Duodenal mucosa (tissue), 2 donors: ENCODE results near the gene ZFTA.
"Not testable (repeated sequence)": the region's sequence is repeated elsewhere in the genome, so short reads cannot be mapped to it uniquely, and the experiment has no call there.

Experiments used
- H3K27ac ChIP-seq: one replicate; pipeline ENCODE4 v1.7.0; 2013; ENCODE audit warnings: low read depth, low read length
- H3K27me3 ChIP-seq, 2 donors: one replicate each; pipeline ENCODE4 v1.7.0; 2013; ENCODE audit warnings: low read length in 2 of 2, control low read depth in 1 of 2; ENCODE audit not compliant: insufficient read depth in 2 of 2, control insufficient read depth in 1 of 2
- H3K36me3 ChIP-seq, 2 donors: one replicate each; pipeline ENCODE4 v1.7.0; 2013; ENCODE audit warnings: low read length in 2 of 2, control low read depth in 1 of 2; ENCODE audit not compliant: insufficient read depth in 2 of 2, control insufficient read depth in 1 of 2
- H3K4me1 ChIP-seq, 2 donors: one replicate each; pipeline ENCODE4 v1.7.0; 2013; ENCODE audit warnings: low read length in 2 of 2, control low read depth in 1 of 2; ENCODE audit not compliant: insufficient read depth in 2 of 2, control insufficient read depth in 1 of 2
- H3K4me3 ChIP-seq, 2 donors: one replicate each; pipeline ENCODE4 v1.7.0; 2013; ENCODE audit warnings: low read length in 2 of 2, low read depth in 1 of 2
- H3K9ac ChIP-seq, 2 donors: one replicate each; pipeline ENCODE4 v1.7.0; 2013; ENCODE audit warnings: low read length in 2 of 2, low read depth in 1 of 2
- H3K9me3 ChIP-seq, 2 donors: one replicate each; pipeline ENCODE4 v1.7.0; 2013; ENCODE audit warnings: low read length in 2 of 2, control low read depth in 1 of 2; ENCODE audit not compliant: control insufficient read depth in 1 of 2

Gene ZFTA

GRCh38 chr11:63779039-63779438, 10.5 kb upstream of the ZFTA start:
- H3K27ac ChIP-seq: no peak overlapping the region
- H3K9me3 ChIP-seq: no peaks in the 10 kb centered on the region
- no peaks in the 10 kb centered on the region for H3K4me1 ChIP-seq
- no peak overlapping the region for H3K4me3 ChIP-seq
- H3K36me3 ChIP-seq: no peaks in the 10 kb centered on the region
- no peaks in the 10 kb centered on the region for H3K27me3 ChIP-seq
- H3K9ac ChIP-seq: no peak overlapping the region

GRCh38 chr11:63775191-63775590, 6.6 kb upstream of the ZFTA start:
- no peaks in the 10 kb centered on the region for H3K36me3 ChIP-seq
- no peak overlapping the region for H3K4me3 ChIP-seq
- no peak overlapping the region for H3K27ac ChIP-seq
- peaks cover 0 to 1% of the 10 kb centered on the region in 2 donors for H3K4me1 ChIP-seq
- no peak overlapping the region for H3K9ac ChIP-seq
- H3K27me3 ChIP-seq: peaks cover under 1 to 4% of the 10 kb centered on the region in 2 donors
- H3K9me3 ChIP-seq: no peaks in the 10 kb centered on the region

GRCh38 chr11:63771741-63772318, 3.3 kb upstream of the ZFTA start:
- H3K9ac ChIP-seq, H3K27ac ChIP-seq, H3K36me3 ChIP-seq, H3K4me3 ChIP-seq, H3K27me3 ChIP-seq, H3K9me3 ChIP-seq: not testable (repeated sequence)
- H3K4me1 ChIP-seq: peaks cover 12 to 16% of the 10 kb centered on the region in 2 donors

GRCh38 chr11:63770763-63771162, 2.2 kb upstream of the ZFTA start:
- Histone ChIP-seq H3K4me3 (no peak overlapping the region), H3K36me3 (no peaks in the 10 kb centered on the region), H3K9me3 (no peaks in the 10 kb centered on the region), H3K27ac (no peak overlapping the region), H3K9ac (no peak overlapping the region), H3K4me1 (peaks cover 23 to 26% of the 10 kb centered on the region in 2 donors), H3K27me3 (peaks cover 4 to 9% of the 10 kb centered on the region in 2 donors)

- Histone ChIP-seq H3K27me3 (peaks cover 4 to 9% of the 10 kb centered on the region in 2 donors), H3K36me3 (no peaks in the 10 kb centered on the region), H3K4me3 (peak overlapping the region; percentile 55 to 69), H3K4me1 (peaks cover 31 to 32% of the 10 kb centered on the region in 2 donors), H3K27ac (no peak overlapping the region), H3K9ac (peak overlapping the region; percentile 18 to 32), H3K9me3 (no peaks in the 10 kb centered on the region)
These were observed 1.3 kb upstream of the ZFTA start for GRCh38 chr11:63769714-63770455.

GRCh38 chr11:63769042-63769713, 603 bp upstream of the ZFTA start:
- peaks cover 4 to 9% of the 10 kb centered on the region in 2 donors for H3K27me3 ChIP-seq
- no peaks in the 10 kb centered on the region for H3K9me3 ChIP-seq
- no peak overlapping the region for H3K27ac ChIP-seq
- peak overlapping the region; percentile 18 to 32 for H3K9ac ChIP-seq
- no peaks in the 10 kb centered on the region for H3K36me3 ChIP-seq
- peaks cover 31 to 37% of the 10 kb centered on the region in 2 donors for H3K4me1 ChIP-seq
- H3K4me3 ChIP-seq: peak overlapping the region; percentile 55 to 69

GRCh38 chr11:63767565-63768236, 874 bp downstream of the ZFTA start:
- H3K4me1 ChIP-seq: peaks cover 31 to 37% of the 10 kb centered on the region in 2 donors

GRCh38 chr11:63767267-63767564, 1.4 kb downstream of the ZFTA start:
- Histone ChIP-seq H3K27ac (no peak overlapping the region), H3K9ac (peak overlapping the region in 1 of 2 donors; percentile 63), H3K4me1 (peaks cover 31 to 39% of the 10 kb centered on the region in 2 donors), H3K4me3 (peak overlapping the region; percentile 79 to 87), H3K9me3 (no peaks in the 10 kb centered on the region), H3K36me3 (no peaks in the 10 kb centered on the region), H3K27me3 (peaks cover 4 to 9% of the 10 kb centered on the region in 2 donors)

More at GRCh38 chr11:63767565-63768236, 874 bp downstream of the ZFTA start:
- Histone ChIP-seq H3K4me3 (peak overlapping the region; percentile 79 to 87), H3K9me3 (no peaks in the 10 kb centered on the region), H3K27me3 (peaks cover 4 to 9% of the 10 kb centered on the region in 2 donors), H3K27ac (peak overlapping the region; percentile 1), H3K9ac (peak overlapping the region; percentile 60 to 63), H3K36me3 (no peaks in the 10 kb centered on the region)

GRCh38 chr11:63766531-63767235, 1.9 kb downstream of the ZFTA start:
- Histone ChIP-seq H3K36me3 (no peaks in the 10 kb centered on the region), H3K4me3 (peak overlapping the region in 1 of 2 donors; percentile 87), H3K27me3 (peaks cover 4 to 9% of the 10 kb centered on the region in 2 donors), H3K9me3 (no peaks in the 10 kb centered on the region), H3K9ac (no peak overlapping the region), H3K4me1 (peaks cover 31 to 40% of the 10 kb centered on the region in 2 donors), H3K27ac (no peak overlapping the region)
